SK-N-SH (cell line): ENCODE data around the gene PRAMEF1.

ENCODE experiments used
- ELF1 ChIP-seq: IDR thresholded peaks from 2 replicates; pipeline ENCODE4 v1.4.0; 2012
- EP300 ChIP-seq, 2 experiments: IDR thresholded peaks; 2 replicates each; pipeline versions ENCODE4 v1.4.0 to v1.6.1; 2012; ENCODE audit warnings: borderline replicate concordance in 1 of 2, low read depth in 1 of 2, low read length in 1 of 2
- FOSL2 ChIP-seq: IDR thresholded peaks from 2 replicates; pipeline ENCODE4 v1.4.0; 2012; ENCODE audit warnings: low read depth, mild to moderate bottlenecking, moderate library complexity, borderline replicate concordance
- FOXM1 ChIP-seq: IDR thresholded peaks from 2 replicates; pipeline ENCODE4 v1.4.0; 2012; ENCODE audit warnings: low read depth, mild to moderate bottlenecking
- NFIC ChIP-seq: IDR thresholded peaks from 2 replicates; pipeline ENCODE4 v1.4.0; 2012; ENCODE audit warnings: borderline replicate concordance
- RCOR1 ChIP-seq: fragments of 150-350 bp; IDR thresholded peaks from 2 replicates; pipeline ENCODE4 v1.6.1; 2017; ENCODE audit warnings: antibody characterized with exemption, low read length
- YY1 ChIP-seq: IDR thresholded peaks from 2 replicates; pipeline ENCODE4 v1.4.0; 2012; ENCODE audit warnings: low read depth, mild to moderate bottlenecking
- ZBTB33 ChIP-seq: IDR thresholded peaks from 2 replicates; pipeline ENCODE4 v1.4.0; 2012; ENCODE audit warnings: low read depth, borderline replicate concordance
- TF ChIP-seq, protein P1 (sequence below): fragments of 200-600 bp; sonication (generic); IDR thresholded peaks from 2 replicates; pipeline ENCODE4 v1.6.1; 2017; ENCODE audit warnings: antibody characterized with exemption, mild to moderate bottlenecking, moderate library complexity
- TF ChIP-seq, protein P2 (sequence below): fragments of 150-350 bp; IDR thresholded peaks from 2 replicates; pipeline ENCODE4 v1.6.1; 2016; ENCODE audit warnings: mild to moderate bottlenecking, low read depth, low read length

DNA sequence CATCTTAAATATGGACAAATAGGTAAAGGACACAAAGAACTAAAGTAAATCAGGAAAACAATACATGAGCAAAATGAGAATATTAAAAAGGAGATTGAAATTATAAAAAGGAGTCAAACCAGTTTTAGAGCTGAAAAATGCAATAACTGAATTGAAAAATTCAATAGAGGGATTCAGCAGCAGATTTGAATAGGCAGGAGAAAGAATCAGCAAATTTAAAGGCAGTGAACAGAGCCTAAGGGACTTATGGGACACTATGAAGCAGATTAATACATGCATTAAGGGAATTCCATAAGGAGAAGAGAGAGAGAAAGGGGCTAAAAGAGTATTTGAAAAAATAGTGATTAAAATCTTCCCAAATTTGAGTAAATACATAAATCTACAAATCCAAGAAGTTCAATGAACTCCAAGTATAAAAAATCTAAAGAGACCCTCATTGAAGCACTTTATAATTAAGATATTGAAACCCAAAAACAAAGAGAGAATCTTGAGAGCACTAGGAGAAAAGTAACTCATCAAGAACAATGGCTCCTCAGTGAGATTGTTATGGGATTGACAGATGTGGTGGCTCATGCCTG is 42.3 kb upstream of the PRAMEF1 start:
- TF ChIP-seq, protein P1, sequence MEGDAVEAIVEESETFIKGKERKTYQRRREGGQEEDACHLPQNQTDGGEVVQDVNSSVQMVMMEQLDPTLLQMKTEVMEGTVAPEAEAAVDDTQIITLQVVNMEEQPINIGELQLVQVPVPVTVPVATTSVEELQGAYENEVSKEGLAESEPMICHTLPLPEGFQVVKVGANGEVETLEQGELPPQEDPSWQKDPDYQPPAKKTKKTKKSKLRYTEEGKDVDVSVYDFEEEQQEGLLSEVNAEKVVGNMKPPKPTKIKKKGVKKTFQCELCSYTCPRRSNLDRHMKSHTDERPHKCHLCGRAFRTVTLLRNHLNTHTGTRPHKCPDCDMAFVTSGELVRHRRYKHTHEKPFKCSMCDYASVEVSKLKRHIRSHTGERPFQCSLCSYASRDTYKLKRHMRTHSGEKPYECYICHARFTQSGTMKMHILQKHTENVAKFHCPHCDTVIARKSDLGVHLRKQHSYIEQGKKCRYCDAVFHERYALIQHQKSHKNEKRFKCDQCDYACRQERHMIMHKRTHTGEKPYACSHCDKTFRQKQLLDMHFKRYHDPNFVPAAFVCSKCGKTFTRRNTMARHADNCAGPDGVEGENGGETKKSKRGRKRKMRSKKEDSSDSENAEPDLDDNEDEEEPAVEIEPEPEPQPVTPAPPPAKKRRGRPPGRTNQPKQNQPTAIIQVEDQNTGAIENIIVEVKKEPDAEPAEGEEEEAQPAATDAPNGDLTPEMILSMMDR: no peak
- TF ChIP-seq YY1 (no peak), NFIC (no peak), ELF1 (no peak), FOSL2 (no peak), EP300 (IDR thresholded peaks at IDR 0.05; ENCODE audit: borderline replicate concordance in 1 of 2, low read depth in 1 of 2, low read length in 1 of 2) (no peak), FOXM1 (no peak), ZBTB33 (no peak), RCOR1 (no peak)
- TF ChIP-seq, protein P2, sequence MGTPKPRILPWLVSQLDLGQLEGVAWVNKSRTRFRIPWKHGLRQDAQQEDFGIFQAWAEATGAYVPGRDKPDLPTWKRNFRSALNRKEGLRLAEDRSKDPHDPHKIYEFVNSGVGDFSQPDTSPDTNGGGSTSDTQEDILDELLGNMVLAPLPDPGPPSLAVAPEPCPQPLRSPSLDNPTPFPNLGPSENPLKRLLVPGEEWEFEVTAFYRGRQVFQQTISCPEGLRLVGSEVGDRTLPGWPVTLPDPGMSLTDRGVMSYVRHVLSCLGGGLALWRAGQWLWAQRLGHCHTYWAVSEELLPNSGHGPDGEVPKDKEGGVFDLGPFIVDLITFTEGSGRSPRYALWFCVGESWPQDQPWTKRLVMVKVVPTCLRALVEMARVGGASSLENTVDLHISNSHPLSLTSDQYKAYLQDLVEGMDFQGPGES: no peak
